Measurements from ENCODE around the gene GATB.

The GATB gene

DNA sequence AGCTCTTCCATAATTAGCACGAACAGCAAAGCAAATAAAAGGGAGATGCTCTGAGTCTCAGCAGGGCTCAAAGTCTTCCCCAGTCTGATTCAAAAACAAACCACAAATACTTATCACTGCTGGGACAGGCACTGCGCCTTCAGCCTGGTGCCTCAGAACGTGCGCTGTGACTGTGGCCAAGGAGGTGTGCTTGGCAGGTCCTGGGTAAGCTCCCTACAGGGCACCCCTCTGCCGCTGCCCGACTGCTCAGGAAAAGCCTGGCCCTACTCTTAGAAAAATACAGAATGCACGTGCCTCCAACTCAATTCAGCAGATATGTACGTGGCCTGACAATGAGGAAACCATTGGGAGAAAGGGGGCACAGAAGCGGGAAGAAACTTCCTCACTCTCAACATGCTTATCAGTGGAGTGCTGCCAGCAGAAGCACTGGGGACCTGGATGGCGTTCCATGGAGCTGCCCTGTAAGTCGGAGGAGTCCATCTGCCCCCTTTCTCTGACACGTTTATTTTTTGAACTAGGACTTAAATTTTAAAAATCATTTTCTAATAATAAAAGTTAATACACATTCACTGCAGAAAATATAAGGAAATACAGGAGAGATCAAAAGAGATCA, 86.8 kb downstream of the GATB start:
- H3K27ac ChIP-seq (ENCODE audit: low read depth, low read length), result no peak overlapping the region
- peak overlapping the region in 1 of 5 donors; percentile 53 for H3K4me3 ChIP-seq (ENCODE audit: low read depth in 1 of 5, low read length in 5 of 5)
- peaks cover 3 to 12% (median 10%) of the 10 kb centered on the region in 5 donors for H3K4me1 ChIP-seq (ENCODE audit: control insufficient read depth in 5 of 5, insufficient read depth in 5 of 5, low read length in 5 of 5)

GRCh38 chr4:151672996-151673395, 87.8 kb downstream of the GATB start:
- Histone ChIP-seq H3K27me3 (ENCODE audit: control insufficient read depth in 5 of 5, insufficient read depth in 4 of 5, low read length in 5 of 5) (no peaks in the 10 kb centered on the region), H3K9ac (ENCODE audit: low read length in 5 of 5) (no peak overlapping the region), H3K4me3 (ENCODE audit: low read depth in 1 of 5, low read length in 5 of 5) (no peak overlapping the region), H3K36me3 (ENCODE audit: control insufficient read depth in 5 of 5, insufficient read depth in 5 of 5, low read length in 5 of 5) (peaks cover 0 to 14% (median 4%) of the 10 kb centered on the region in 5 donors), H3K4me1 (ENCODE audit: control insufficient read depth in 5 of 5, insufficient read depth in 5 of 5, low read length in 5 of 5) (peaks cover 3 to 12% (median 10%) of the 10 kb centered on the region in 5 donors), H3K9me3 (ENCODE audit: control insufficient read depth in 5 of 5, low read length in 5 of 5) (no peaks in the 10 kb centered on the region), H3K27ac (ENCODE audit: low read depth, low read length) (no peak overlapping the region)

More for the DNA sequence above, 86.8 kb downstream of the GATB start:
- Histone ChIP-seq H3K36me3 (ENCODE audit: control insufficient read depth in 5 of 5, insufficient read depth in 5 of 5, low read length in 5 of 5) (peaks cover 2 to 17% (median 4%) of the 10 kb centered on the region in 5 donors), H3K9ac (ENCODE audit: low read length in 5 of 5) (peak overlapping the region in 2 of 5 donors; percentile 13 to 41), H3K27me3 (ENCODE audit: control insufficient read depth in 5 of 5, insufficient read depth in 4 of 5, low read length in 5 of 5) (no peaks in the 10 kb centered on the region), H3K9me3 (ENCODE audit: control insufficient read depth in 5 of 5, low read length in 5 of 5) (no peaks in the 10 kb centered on the region)

DNA sequence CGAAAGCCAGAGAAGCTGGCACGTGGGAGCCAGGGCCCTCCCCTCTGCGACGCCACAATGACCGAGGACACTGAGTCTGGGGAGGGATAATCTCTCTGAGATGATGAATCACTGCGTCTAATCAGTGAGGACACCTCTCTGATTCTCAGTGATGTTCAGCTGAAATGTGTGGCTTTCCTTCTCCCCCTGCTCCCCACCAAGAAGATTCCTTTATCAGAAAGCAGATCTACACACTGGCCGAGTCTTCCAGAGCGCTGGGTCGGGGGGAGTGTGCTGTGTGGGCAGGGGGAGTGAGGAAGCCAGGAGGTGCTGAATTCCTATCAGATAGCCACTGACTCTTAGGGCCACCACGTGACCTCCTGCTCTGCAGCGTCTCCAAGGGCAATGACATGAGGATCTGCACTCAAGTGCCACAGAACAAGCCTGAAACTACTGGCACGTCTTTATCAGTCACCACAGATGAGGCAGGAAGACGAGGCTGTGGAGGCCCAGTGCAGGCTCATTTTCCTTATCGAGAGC, 89.2 kb downstream of the GATB start:
- H3K9me3 ChIP-seq (ENCODE audit: control insufficient read depth in 5 of 5, low read length in 5 of 5), result no peaks in the 10 kb centered on the region
- H3K36me3 ChIP-seq (ENCODE audit: control insufficient read depth in 5 of 5, insufficient read depth in 5 of 5, low read length in 5 of 5), result peaks cover 0 to 14% (median 4%) of the 10 kb centered on the region in 5 donors
- H3K4me1 ChIP-seq (ENCODE audit: control insufficient read depth in 5 of 5, insufficient read depth in 5 of 5, low read length in 5 of 5), result peaks cover 3 to 12% (median 10%) of the 10 kb centered on the region in 5 donors
- no peak overlapping the region for H3K27ac ChIP-seq (ENCODE audit: low read depth, low read length)
- no peak overlapping the region for H3K9ac ChIP-seq (ENCODE audit: low read length in 5 of 5)
- no peak overlapping the region for H3K4me3 ChIP-seq (ENCODE audit: low read depth in 1 of 5, low read length in 5 of 5)
- no peaks in the 10 kb centered on the region for H3K27me3 ChIP-seq (ENCODE audit: control insufficient read depth in 5 of 5, insufficient read depth in 4 of 5, low read length in 5 of 5)

DNA sequence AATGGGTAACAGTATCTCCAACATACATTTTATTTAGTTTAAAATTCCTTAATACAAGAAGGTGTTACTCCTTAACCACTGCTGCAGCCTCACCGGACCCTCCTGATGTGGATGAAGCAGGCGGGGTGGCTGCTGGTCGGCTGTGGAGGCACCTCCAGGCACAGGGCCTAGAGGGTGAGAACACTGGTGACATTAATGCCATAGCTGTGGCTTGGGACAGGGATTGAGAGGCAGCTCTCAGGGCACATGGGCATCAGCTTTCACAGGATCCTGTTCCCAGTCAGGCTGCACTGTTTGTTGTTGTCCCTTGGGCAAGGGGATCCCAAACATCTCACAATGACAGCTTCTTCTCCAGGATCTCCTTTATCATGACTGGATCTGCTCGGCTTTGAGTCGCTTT, 90.0 kb downstream of the GATB start:
- peaks cover 0 to 14% (median 4%) of the 10 kb centered on the region in 5 donors for H3K36me3 ChIP-seq (ENCODE audit: control insufficient read depth in 5 of 5, insufficient read depth in 5 of 5, low read length in 5 of 5)
- H3K4me1 ChIP-seq (ENCODE audit: control insufficient read depth in 5 of 5, insufficient read depth in 5 of 5, low read length in 5 of 5), result peaks cover 3 to 12% (median 10%) of the 10 kb centered on the region in 5 donors
- no peak overlapping the region for H3K9ac ChIP-seq (ENCODE audit: low read length in 5 of 5)
- no peaks in the 10 kb centered on the region for H3K27me3 ChIP-seq (ENCODE audit: control insufficient read depth in 5 of 5, insufficient read depth in 4 of 5, low read length in 5 of 5)
- no peaks in the 10 kb centered on the region for H3K9me3 ChIP-seq (ENCODE audit: control insufficient read depth in 5 of 5, low read length in 5 of 5)
- no peak overlapping the region for H3K27ac ChIP-seq (ENCODE audit: low read depth, low read length)
- no peak overlapping the region for H3K4me3 ChIP-seq (ENCODE audit: low read depth in 1 of 5, low read length in 5 of 5)

DNA sequence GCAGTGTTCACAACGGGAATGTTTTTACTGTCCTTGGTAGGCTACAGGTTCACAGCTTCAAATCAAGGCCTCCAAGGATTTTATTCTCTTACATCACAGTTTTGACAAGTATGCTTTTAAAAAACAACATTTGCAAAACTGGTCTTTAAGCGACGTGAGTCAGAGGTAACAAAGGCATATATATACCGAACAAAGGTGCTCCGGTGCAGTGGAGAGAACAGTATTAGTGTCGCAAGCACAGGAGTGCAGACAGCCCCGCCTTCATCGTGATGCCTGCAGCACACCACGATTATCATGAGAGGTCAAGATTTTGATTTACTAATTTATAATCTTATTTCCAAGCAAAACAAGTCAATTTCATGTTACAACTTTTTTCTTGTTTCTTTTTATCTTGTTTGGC, 90.8 kb downstream of the GATB start:
- no peak overlapping the region for H3K27ac ChIP-seq (ENCODE audit: low read depth, low read length)

GRCh38 chr4:151668689-151669402, 92.0 kb downstream of the GATB start:
- Histone ChIP-seq H3K36me3 (ENCODE audit: control insufficient read depth in 5 of 5, insufficient read depth in 5 of 5, low read length in 5 of 5) (peaks cover 0 to 14% (median 4%) of the 10 kb centered on the region in 5 donors), H3K9ac (ENCODE audit: low read length in 5 of 5) (no peak overlapping the region), H3K27me3 (ENCODE audit: control insufficient read depth in 5 of 5, insufficient read depth in 4 of 5, low read length in 5 of 5) (no peaks in the 10 kb centered on the region), H3K4me3 (ENCODE audit: low read depth in 1 of 5, low read length in 5 of 5) (no peak overlapping the region), H3K4me1 (ENCODE audit: control insufficient read depth in 5 of 5, insufficient read depth in 5 of 5, low read length in 5 of 5) (no peaks in the 10 kb centered on the region), H3K9me3 (ENCODE audit: control insufficient read depth in 5 of 5, low read length in 5 of 5) (no peaks in the 10 kb centered on the region), H3K27ac (ENCODE audit: low read depth, low read length) (no peak overlapping the region)

More for the DNA sequence above, 90.8 kb downstream of the GATB start:
- Histone ChIP-seq H3K36me3 (ENCODE audit: control insufficient read depth in 5 of 5, insufficient read depth in 5 of 5, low read length in 5 of 5) (peaks cover 0 to 14% (median 4%) of the 10 kb centered on the region in 5 donors), H3K4me1 (ENCODE audit: control insufficient read depth in 5 of 5, insufficient read depth in 5 of 5, low read length in 5 of 5) (peaks cover 2 to 7% (median 6%) of the 10 kb centered on the region in 5 donors), H3K4me3 (ENCODE audit: low read depth in 1 of 5, low read length in 5 of 5) (no peak overlapping the region), H3K9ac (ENCODE audit: low read length in 5 of 5) (no peak overlapping the region), H3K27me3 (ENCODE audit: control insufficient read depth in 5 of 5, insufficient read depth in 4 of 5, low read length in 5 of 5) (no peaks in the 10 kb centered on the region), H3K9me3 (ENCODE audit: control insufficient read depth in 5 of 5, low read length in 5 of 5) (no peaks in the 10 kb centered on the region)

DNA sequence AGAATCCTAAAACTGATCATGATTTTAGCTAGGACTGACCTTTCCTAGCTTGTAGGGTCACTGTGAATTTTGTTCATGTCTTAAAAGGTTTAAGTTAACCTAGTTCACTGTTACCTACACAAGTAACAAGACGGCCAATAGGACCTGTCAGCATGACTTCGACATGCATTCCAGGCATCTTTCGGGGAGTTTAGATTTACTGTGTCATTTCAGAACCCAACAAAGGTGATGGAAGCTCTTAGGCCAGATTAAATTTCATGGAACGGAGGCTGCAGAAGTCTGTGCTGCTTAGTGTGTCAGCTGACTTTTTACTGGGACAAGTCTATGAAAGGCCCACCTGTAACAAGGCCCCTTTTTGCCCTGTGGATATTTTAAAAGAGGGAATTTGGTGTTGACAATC, 93.1 kb downstream of the GATB start:
- no peak overlapping the region for H3K9ac ChIP-seq (ENCODE audit: low read length in 5 of 5)
- no peaks in the 10 kb centered on the region for H3K27me3 ChIP-seq (ENCODE audit: control insufficient read depth in 5 of 5, insufficient read depth in 4 of 5, low read length in 5 of 5)
- H3K27ac ChIP-seq (ENCODE audit: low read depth, low read length), result no peak overlapping the region
- no peak overlapping the region for H3K4me3 ChIP-seq (ENCODE audit: low read depth in 1 of 5, low read length in 5 of 5)
- H3K4me1 ChIP-seq (ENCODE audit: control insufficient read depth in 5 of 5, insufficient read depth in 5 of 5, low read length in 5 of 5), result no peaks in the 10 kb centered on the region
- H3K9me3 ChIP-seq (ENCODE audit: control insufficient read depth in 5 of 5, low read length in 5 of 5), result no peaks in the 10 kb centered on the region
- peaks cover 0 to 14% (median 4%) of the 10 kb centered on the region in 5 donors for H3K36me3 ChIP-seq (ENCODE audit: control insufficient read depth in 5 of 5, insufficient read depth in 5 of 5, low read length in 5 of 5)

DNA sequence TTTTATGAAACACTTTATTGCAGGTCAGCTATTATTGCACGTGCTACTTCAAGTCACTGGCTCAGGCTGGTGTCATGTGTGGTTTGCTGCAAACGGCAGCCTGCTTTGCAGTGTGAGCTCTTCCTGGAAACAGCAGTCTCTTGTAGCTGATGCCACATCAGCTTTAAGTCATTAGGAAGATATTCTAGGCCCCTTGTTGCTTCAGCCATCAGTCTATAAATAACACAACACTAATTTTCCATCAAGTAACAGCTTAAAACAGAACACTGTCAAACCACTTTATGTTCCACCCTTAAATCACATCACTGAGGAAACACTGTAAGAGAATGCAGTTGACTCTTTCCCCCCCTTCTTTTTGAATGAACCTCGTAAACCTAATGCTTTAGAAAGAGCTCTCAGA, 93.8 kb downstream of the GATB start:
- no peaks in the 10 kb centered on the region for H3K9me3 ChIP-seq (ENCODE audit: control insufficient read depth in 5 of 5, low read length in 5 of 5)
- no peak overlapping the region for H3K4me3 ChIP-seq (ENCODE audit: low read depth in 1 of 5, low read length in 5 of 5)
- H3K36me3 ChIP-seq (ENCODE audit: control insufficient read depth in 5 of 5, insufficient read depth in 5 of 5, low read length in 5 of 5), result peaks cover 0 to 14% (median 4%) of the 10 kb centered on the region in 5 donors
- no peaks in the 10 kb centered on the region for H3K4me1 ChIP-seq (ENCODE audit: control insufficient read depth in 5 of 5, insufficient read depth in 5 of 5, low read length in 5 of 5)
- H3K9ac ChIP-seq (ENCODE audit: low read length in 5 of 5), result no peak overlapping the region
- no peak overlapping the region for H3K27ac ChIP-seq (ENCODE audit: low read depth, low read length)
- no peaks in the 10 kb centered on the region for H3K27me3 ChIP-seq (ENCODE audit: control insufficient read depth in 5 of 5, insufficient read depth in 4 of 5, low read length in 5 of 5)

DNA sequence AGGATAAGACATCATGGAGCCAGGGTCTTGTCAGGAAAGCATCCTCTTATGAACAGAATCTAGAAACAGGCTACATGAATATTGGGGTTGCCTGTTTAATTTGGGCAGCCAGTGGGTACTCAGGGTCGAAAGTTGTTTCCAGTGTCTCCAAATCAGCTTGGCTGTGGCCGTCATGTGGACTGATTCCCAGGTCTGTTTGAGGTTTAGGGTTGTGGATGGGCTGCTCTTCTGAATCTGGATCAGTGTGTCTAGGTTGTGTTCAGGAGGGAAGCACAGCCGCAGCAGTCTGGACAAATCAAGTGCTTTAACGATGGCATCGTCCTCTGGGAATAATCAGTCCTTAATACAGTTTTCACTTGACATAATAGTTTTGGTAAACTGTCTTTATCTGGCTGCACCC, 94.3 kb downstream of the GATB start:
- H3K9me3 ChIP-seq (ENCODE audit: control insufficient read depth in 5 of 5, low read length in 5 of 5), result no peaks in the 10 kb centered on the region
- peaks cover 0 to 10% (median 4%) of the 10 kb centered on the region in 5 donors for H3K36me3 ChIP-seq (ENCODE audit: control insufficient read depth in 5 of 5, insufficient read depth in 5 of 5, low read length in 5 of 5)
- no peak overlapping the region for H3K27ac ChIP-seq (ENCODE audit: low read depth, low read length)
- no peak overlapping the region for H3K9ac ChIP-seq (ENCODE audit: low read length in 5 of 5)
- no peak overlapping the region for H3K4me3 ChIP-seq (ENCODE audit: low read depth in 1 of 5, low read length in 5 of 5)
- no peaks in the 10 kb centered on the region for H3K27me3 ChIP-seq (ENCODE audit: control insufficient read depth in 5 of 5, insufficient read depth in 4 of 5, low read length in 5 of 5)
- H3K4me1 ChIP-seq (ENCODE audit: control insufficient read depth in 5 of 5, insufficient read depth in 5 of 5, low read length in 5 of 5), result peaks cover 0 to 5% (median 2%) of the 10 kb centered on the region in 5 donors

- H3K4me1 ChIP-seq (ENCODE audit: control insufficient read depth in 5 of 5, insufficient read depth in 5 of 5, low read length in 5 of 5), result peaks cover 0 to 5% (median 2%) of the 10 kb centered on the region in 5 donors
- H3K27me3 ChIP-seq (ENCODE audit: control insufficient read depth in 5 of 5, insufficient read depth in 4 of 5, low read length in 5 of 5), result no peaks in the 10 kb centered on the region
- peaks cover 0 to 5% (median under 1%) of the 10 kb centered on the region in 5 donors for H3K36me3 ChIP-seq (ENCODE audit: control insufficient read depth in 5 of 5, insufficient read depth in 5 of 5, low read length in 5 of 5)
- H3K9ac ChIP-seq (ENCODE audit: low read length in 5 of 5), result no peak overlapping the region
- no peak overlapping the region for H3K4me3 ChIP-seq (ENCODE audit: low read depth in 1 of 5, low read length in 5 of 5)
- no peak overlapping the region for H3K27ac ChIP-seq (ENCODE audit: low read depth, low read length)
- H3K9me3 ChIP-seq (ENCODE audit: control insufficient read depth in 5 of 5, low read length in 5 of 5), result no peaks in the 10 kb centered on the region
These were observed 95.1 kb downstream of the GATB start for GRCh38 chr4:151665785-151666127.
